KMS-11 (cell line): ENCODE measurements around the gene WDR17.

ENCODE experiments used
- H2AFZ ChIP-seq: fragments of 200-600 bp; sonication (generic); 2 replicates; pipeline ENCODE4 v1.6.1; 2016; ENCODE audit warnings: antibody characterized with exemption, mixed run types, low read depth
- H3K27ac ChIP-seq: fragments of 200-600 bp; sonication (generic); 2 replicates; pipeline ENCODE4 v1.6.1; 2016; ENCODE audit warnings: mild to moderate bottlenecking, mixed run types
- H3K27me3 ChIP-seq: fragments of 200-600 bp; sonication (generic); 2 replicates; pipeline ENCODE4 v1.6.1; 2017; ENCODE audit warnings: mild to moderate bottlenecking, low read depth, mixed run types, moderate library complexity; ENCODE audit not compliant: insufficient read depth
- H3K36me3 ChIP-seq: fragments of 200-600 bp; sonication (generic); 2 replicates; pipeline ENCODE4 v1.6.1; 2017; ENCODE audit warnings: mild to moderate bottlenecking, mixed run types; ENCODE audit not compliant: insufficient read depth
- H3K4me1 ChIP-seq: fragments of 200-600 bp; sonication (generic); 2 replicates; pipeline ENCODE4 v1.6.1; 2016; ENCODE audit warnings: mild to moderate bottlenecking, low read depth, mixed run types; ENCODE audit not compliant: poor library complexity, severe bottlenecking
- H3K4me2 ChIP-seq: fragments of 200-600 bp; sonication (generic); 2 replicates; pipeline ENCODE4 v1.7.0; 2016; ENCODE audit warnings: mild to moderate bottlenecking, mixed run types
- H3K4me3 ChIP-seq: fragments of 200-600 bp; sonication (generic); IDR thresholded peaks from 2 replicates; pipeline ENCODE4 v1.6.1; 2017; ENCODE audit warnings: low read depth, low read length, mixed read lengths; ENCODE audit not compliant: insufficient read depth
- H3K79me2 ChIP-seq: fragments of 200-600 bp; sonication (generic); 2 replicates; pipeline ENCODE4 v1.6.1; 2016; ENCODE audit warnings: low read depth, mixed run types; ENCODE audit not compliant: insufficient read depth
- H3K9ac ChIP-seq: fragments of 200-600 bp; sonication (generic); 2 replicates; pipeline ENCODE4 v1.6.1; 2016; ENCODE audit warnings: mild to moderate bottlenecking, mixed run types
- H4K20me1 ChIP-seq: fragments of 200-600 bp; sonication (generic); 2 replicates; pipeline ENCODE4 v1.6.1; 2016; ENCODE audit warnings: mild to moderate bottlenecking, mixed run types; ENCODE audit not compliant: insufficient read depth
- CTCF ChIP-seq: fragments of 200-600 bp; sonication (generic); conservative IDR thresholded peaks from 2 replicates; pipeline ENCODE4 v1.6.1; 2017; ENCODE audit warnings: low read depth, mild to moderate bottlenecking, antibody characterized with exemption, low read length, moderate library complexity, mixed read lengths

Gene WDR17

DNA sequence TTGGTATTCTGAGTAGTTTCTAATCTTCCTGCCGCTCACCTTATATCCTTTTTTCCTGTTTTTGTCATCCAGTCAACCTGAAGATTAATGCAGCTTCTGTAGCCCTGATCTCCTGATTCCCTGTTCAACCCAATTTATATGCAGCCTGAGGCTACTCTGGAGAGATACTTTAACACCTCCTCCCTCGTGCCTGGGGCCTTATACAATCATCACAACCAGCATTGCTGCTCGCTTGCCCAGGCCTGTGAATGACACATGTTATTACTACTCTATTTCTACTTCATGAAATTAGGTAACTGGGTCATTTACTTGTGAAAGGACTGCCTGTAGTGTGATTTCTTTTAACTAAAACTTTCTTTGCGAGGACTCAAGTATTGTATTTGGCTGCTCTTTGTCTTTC, 33.7 kb upstream of the WDR17 start:
- no peak overlapping the region for H3K4me2 ChIP-seq
- no peak for TF ChIP-seq CTCF
- no peaks in the 10 kb centered on the region for H3K79me2 ChIP-seq
- peaks cover 15% of the 10 kb centered on the region for H3K4me1 ChIP-seq
- H3K27me3 ChIP-seq = no peaks in the 10 kb centered on the region
- H3K36me3 ChIP-seq = no peaks in the 10 kb centered on the region
- no peak overlapping the region for H2AFZ ChIP-seq
- H3K4me3 ChIP-seq = no peak overlapping the region
- H4K20me1 ChIP-seq = 0 out of 2 replicates have a peak, but pooled peaks cover under 1% of the 10 kb centered on the region
- no peak overlapping the region for H3K9ac ChIP-seq
- H3K27ac ChIP-seq = no peak overlapping the region

DNA sequence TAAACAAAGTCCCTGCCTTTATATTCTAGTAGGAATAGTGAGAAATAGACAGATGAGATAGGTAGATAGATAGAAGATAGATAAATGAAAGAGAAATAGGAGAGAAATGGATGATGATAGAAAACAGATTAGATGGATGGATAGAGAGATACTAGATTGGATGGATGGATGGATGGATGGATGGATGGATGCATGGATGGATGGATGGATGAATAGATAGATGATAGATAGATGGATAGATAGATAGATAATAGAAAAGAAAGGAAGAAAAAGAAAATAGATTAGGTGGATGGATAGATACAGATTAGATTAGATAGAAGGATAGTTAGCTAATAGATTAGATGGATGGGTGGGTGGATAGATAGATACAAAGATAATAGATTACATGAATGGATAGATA, 33.2 kb upstream of the WDR17 start:
- Histone ChIP-seq H3K4me1 (peaks cover 20% of the 10 kb centered on the region), H3K27me3 (no peaks in the 10 kb centered on the region), H3K36me3 (no peaks in the 10 kb centered on the region), H3K4me2 (no peak overlapping the region), H3K79me2 (no peaks in the 10 kb centered on the region), H3K4me3 (no peak overlapping the region), H4K20me1 (0 out of 2 replicates have a peak, but pooled peaks cover 3% of the 10 kb centered on the region), H3K27ac (no peak overlapping the region), H2AFZ (no peak overlapping the region), H3K9ac (no peak overlapping the region)
- no peak for TF ChIP-seq CTCF

GRCh38 chr4:176034499-176034898, 31.1 kb upstream of the WDR17 start:
- no peaks in the 10 kb centered on the region for H3K79me2 ChIP-seq
- no peak overlapping the region for H3K9ac ChIP-seq
- no peak overlapping the region for H2AFZ ChIP-seq
- H3K4me3 ChIP-seq = no peak overlapping the region
- no peak overlapping the region for H3K4me2 ChIP-seq
- H3K36me3 ChIP-seq = no peaks in the 10 kb centered on the region
- H4K20me1 ChIP-seq = 0 out of 2 replicates have a peak, but pooled peaks cover 3% of the 10 kb centered on the region
- peaks cover 20% of the 10 kb centered on the region for H3K4me1 ChIP-seq
- H3K27me3 ChIP-seq = no peaks in the 10 kb centered on the region
- H3K27ac ChIP-seq = no peak overlapping the region
- peak; percentile 46; the same call in 1 of the 2 replicates for TF ChIP-seq CTCF

DNA sequence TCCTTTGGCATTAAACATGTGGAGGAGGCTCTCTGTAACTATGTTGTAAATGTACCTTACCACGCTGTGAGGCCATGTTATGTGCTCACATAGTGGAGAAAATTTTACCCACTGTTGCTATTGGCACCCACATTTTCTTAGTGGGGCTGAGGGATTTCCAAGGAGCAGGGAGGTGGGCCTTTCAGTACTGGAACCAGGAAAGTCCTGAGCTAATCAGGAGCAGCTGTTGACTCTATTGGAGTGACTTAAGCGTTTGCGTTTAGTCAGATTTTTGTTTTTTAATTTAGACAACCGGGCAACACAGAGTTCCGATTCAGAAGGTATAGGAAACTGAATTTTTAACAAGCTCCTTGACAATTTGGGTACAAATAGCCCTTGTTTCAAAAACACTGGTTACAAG, 30.7 kb upstream of the WDR17 start:
- H3K27me3 ChIP-seq = no peaks in the 10 kb centered on the region
- 0 out of 2 replicates have a peak, but pooled peaks cover 3% of the 10 kb centered on the region for H4K20me1 ChIP-seq
- no peaks in the 10 kb centered on the region for H3K79me2 ChIP-seq
- no peak overlapping the region for H3K9ac ChIP-seq
- TF ChIP-seq CTCF = no peak
- no peak overlapping the region for H2AFZ ChIP-seq
- H3K4me1 ChIP-seq = peaks cover 20% of the 10 kb centered on the region
- no peak overlapping the region for H3K4me3 ChIP-seq
- H3K27ac ChIP-seq = no peak overlapping the region
- H3K4me2 ChIP-seq = no peak overlapping the region
- no peaks in the 10 kb centered on the region for H3K36me3 ChIP-seq
